Lower leg skin (tissue), 3 donors: Measurements from ENCODE around the gene TSPAN33.

Experiments
- POLR2A ChIP-seq, 2 donors: fragments of 450-650 bp; IDR thresholded peaks; one replicate each; pipeline ENCODE4 v1.6.1; 2016 to 2017; ENCODE audit warnings: antibody characterized with exemption in 2 of 2, mild to moderate bottlenecking in 1 of 2, moderate library complexity in 1 of 2
- TF ChIP-seq, protein P1 (sequence below), 3 donors: fragments of 450-650 bp; IDR thresholded peaks; one replicate each; pipeline ENCODE4 v1.5.1; 2016; ENCODE audit warnings: antibody characterized with exemption in 3 of 3, mild to moderate bottlenecking in 3 of 3, moderate library complexity in 2 of 3

DNA sequence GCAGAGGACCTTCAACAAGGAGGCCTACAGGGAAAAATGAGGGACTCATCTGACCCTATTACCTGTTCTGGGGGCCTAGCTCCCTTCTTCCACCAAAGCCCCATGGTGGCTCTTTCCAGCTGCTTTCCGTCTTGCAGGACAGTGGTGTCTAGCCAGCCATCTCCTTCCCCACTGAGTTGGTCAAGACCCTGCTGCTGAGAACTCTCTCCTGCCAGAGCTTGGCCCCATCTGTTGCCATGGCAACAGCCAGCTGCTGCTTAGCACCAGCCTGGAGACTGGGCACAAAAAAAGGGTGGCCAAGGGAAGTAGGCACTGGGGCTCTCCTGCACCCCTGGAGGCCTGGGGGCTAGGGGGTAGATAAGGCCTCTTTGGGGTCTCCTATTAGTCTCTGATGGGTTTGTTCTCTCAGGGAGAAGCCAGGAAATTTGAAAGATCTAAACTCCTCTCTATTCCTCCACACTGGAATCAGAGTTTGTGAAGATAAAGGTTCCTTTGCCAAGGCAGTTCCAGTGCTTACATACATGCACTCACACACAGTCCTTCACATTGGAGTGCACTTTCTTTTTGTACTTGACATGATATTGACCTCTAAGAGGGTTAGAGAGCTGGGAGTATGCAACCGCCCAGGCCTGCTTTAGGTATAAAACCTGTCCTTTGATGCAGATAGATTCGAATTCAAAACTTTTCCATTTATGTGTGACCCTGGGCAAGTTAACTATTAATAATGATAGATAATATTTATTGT is 15.8 kb downstream of the TSPAN33 start:
- TF ChIP-seq, protein P1, sequence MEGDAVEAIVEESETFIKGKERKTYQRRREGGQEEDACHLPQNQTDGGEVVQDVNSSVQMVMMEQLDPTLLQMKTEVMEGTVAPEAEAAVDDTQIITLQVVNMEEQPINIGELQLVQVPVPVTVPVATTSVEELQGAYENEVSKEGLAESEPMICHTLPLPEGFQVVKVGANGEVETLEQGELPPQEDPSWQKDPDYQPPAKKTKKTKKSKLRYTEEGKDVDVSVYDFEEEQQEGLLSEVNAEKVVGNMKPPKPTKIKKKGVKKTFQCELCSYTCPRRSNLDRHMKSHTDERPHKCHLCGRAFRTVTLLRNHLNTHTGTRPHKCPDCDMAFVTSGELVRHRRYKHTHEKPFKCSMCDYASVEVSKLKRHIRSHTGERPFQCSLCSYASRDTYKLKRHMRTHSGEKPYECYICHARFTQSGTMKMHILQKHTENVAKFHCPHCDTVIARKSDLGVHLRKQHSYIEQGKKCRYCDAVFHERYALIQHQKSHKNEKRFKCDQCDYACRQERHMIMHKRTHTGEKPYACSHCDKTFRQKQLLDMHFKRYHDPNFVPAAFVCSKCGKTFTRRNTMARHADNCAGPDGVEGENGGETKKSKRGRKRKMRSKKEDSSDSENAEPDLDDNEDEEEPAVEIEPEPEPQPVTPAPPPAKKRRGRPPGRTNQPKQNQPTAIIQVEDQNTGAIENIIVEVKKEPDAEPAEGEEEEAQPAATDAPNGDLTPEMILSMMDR (IDR thresholded peaks at IDR 0.05): no peak
- no peak for TF ChIP-seq POLR2A (IDR thresholded peaks at IDR 0.05)
